Measurements from ENCODE around the gene GNMT. TPM values are rescaled to one million over a fixed set of nuclear protein-coding genes. Genes with fewer than 3 reads are reported as not detected.

GNMT gene
- polyA plus RNA-seq, 1 of the 3 experiments (the other 2 are of a cell fraction), result 2.0 TPM

GRCh38 chr6:43009124-43009523 lies 48.6 kb downstream of the GNMT start:
- no peak overlapping the region for H3K4me2 ChIP-seq
- WGBS (ENCODE audit: low lambda C conversion rate), result 73% methylated on average over 4 of the region's 6 CpGs

GRCh38 chr6:43011207-43011606 lies 50.7 kb downstream of the GNMT start:
- Histone ChIP-seq H3K9me2 (no peaks in the 10 kb centered on the region), H3F3A (replicated peaks; ENCODE audit: insufficient read depth) (peaks cover 13% of the 10 kb centered on the region), H3K79me2 (ENCODE audit: insufficient read depth) (peaks cover 49% of the 10 kb centered on the region), H3K27ac (ENCODE audit: low read depth in 2 of 2, low read length in 1 of 2) (no peak overlapping the region), H3K4me2 (no peak overlapping the region), H3K9me3 (no peaks in the 10 kb centered on the region), H3K9ac (no peak overlapping the region), H2AFZ (ENCODE audit: low read depth) (no peak overlapping the region), H3K27me3 (ENCODE audit: insufficient read depth) (no peaks in the 10 kb centered on the region), H4K20me1 (ENCODE audit: insufficient read depth) (peaks cover 4% of the 10 kb centered on the region; the same call in 1 of the 2 replicates), H3K36me3 (replicated peaks in 1 of 2; ENCODE audit: control insufficient read depth in 1 of 2, insufficient read depth in 2 of 2, low read length in 1 of 2) (peaks cover 22 to 49% of the 10 kb centered on the region in 2 experiments), H3K4me3 (ENCODE audit: low read depth in 2 of 2, low read length in 1 of 2) (no peak overlapping the region), H3K4me1 (ENCODE audit: control insufficient read depth in 1 of 2, insufficient read depth in 2 of 2, low read depth in 1 of 2, low read length in 1 of 2) (peaks cover 0 to 22% of the 10 kb centered on the region in 2 experiments; a peak in 3 of 4 replicates)
- ChIA-PET POLR2A (interaction anchor here (0.5 to 2.4 kb wide), 2 partner anchors 14 to 32 kb away, joined by 3 to 6 read pairs; partner anchors contain the start of gene PEX6), CTCF (interaction anchor here (2.0 to 3.3 kb wide), 3 partner anchors 110 to 132 kb away, joined by 5 to 26 read pairs (median 9); no protein-coding TSS in a partner anchor)
- no peak for DNase-seq
- 93% methylated on average over 4 of the region's 6 CpGs for WGBS (ENCODE audit: low lambda C conversion rate)
- TF ChIP-seq RCOR1 (IDR thresholded peaks at IDR 0.05; ENCODE audit: low read length) (no peak), RAD21 (IDR thresholded peaks at IDR 0.05; ENCODE audit: low read length) (no peak), SMC3 (IDR thresholded peaks at IDR 0.05; ENCODE audit: low read depth, low read length) (no peak), FOSL2 (IDR thresholded peaks at IDR 0.05; ENCODE audit: borderline replicate concordance, low read depth) (no peak), TAF1 (IDR thresholded peaks at IDR 0.05; ENCODE audit: borderline replicate concordance, low read depth, low read length) (no peak), GATA2 (CRISPR knock-in tag; IDR thresholded peaks at IDR 0.05) (no peak), MXI1 (IDR thresholded peaks at IDR 0.05; ENCODE audit: low read depth, low read length) (no peak), JUND (IDR thresholded peaks at IDR 0.05) (no peak), USF1 (IDR thresholded peaks at IDR 0.05; ENCODE audit: borderline replicate concordance, low read depth) (no peak), FOXM1 (IDR thresholded peaks at IDR 0.05; ENCODE audit: low read depth) (no peak), EZH2phosphoT487 (IDR thresholded peaks at IDR 0.05; ENCODE audit: borderline replicate concordance, low read depth) (no peak), TCF12 (IDR thresholded peaks at IDR 0.05) (no peak), EP300 (IDR thresholded peaks at IDR 0.05; ENCODE audit: borderline replicate concordance in 1 of 2, low read depth in 1 of 2, low read length in 1 of 2) (no peak), TEAD4 (IDR thresholded peaks at IDR 0.05; ENCODE audit: borderline replicate concordance, insufficient read depth) (no peak), MEF2A (IDR thresholded peaks at IDR 0.05; ENCODE audit: borderline replicate concordance, low read depth) (no peak), ELF1 (IDR thresholded peaks at IDR 0.05) (no peak)

More at GRCh38 chr6:43009124-43009523, 48.6 kb downstream of the GNMT start:
- no peaks in the 10 kb centered on the region for H3K9me3 ChIP-seq
- H3K79me2 ChIP-seq (ENCODE audit: insufficient read depth), result peaks cover 28% of the 10 kb centered on the region
- H3K9me2 ChIP-seq, result no peaks in the 10 kb centered on the region
- H3K36me3 ChIP-seq (replicated peaks in 1 of 2; ENCODE audit: control insufficient read depth in 1 of 2, insufficient read depth in 2 of 2, low read length in 1 of 2), result peaks cover 34 to 54% of the 10 kb centered on the region in 2 experiments
- ChIA-PET CTCF (interaction anchor here (0.8 to 3.3 kb wide), 8 partner anchors 9 to 134 kb away, joined by 3 to 26 read pairs (median 4); partner anchors contain the start of genes PEX6 and PPP2R5D), POLR2A (no interaction called here)
- TF ChIP-seq ZBTB33 (IDR thresholded peaks at IDR 0.05; ENCODE audit: borderline replicate concordance, low read depth) (no peak), RAD21 (IDR thresholded peaks at IDR 0.05; ENCODE audit: low read length) (peak; percentile 61), CTCF (IDR thresholded peaks at IDR 0.05) (peak; percentile 59), SMC3 (IDR thresholded peaks at IDR 0.05; ENCODE audit: low read depth, low read length) (peak; percentile 60; the same call in 1 of the 2 replicates)
- H3K27me3 ChIP-seq (ENCODE audit: insufficient read depth), result no peaks in the 10 kb centered on the region
- H4K20me1 ChIP-seq (ENCODE audit: insufficient read depth), result no peaks in the 10 kb centered on the region
- H2AFZ ChIP-seq (ENCODE audit: low read depth), result no peak overlapping the region
- H3K27ac ChIP-seq (ENCODE audit: low read depth in 2 of 2, low read length in 1 of 2), result no peak overlapping the region
- DNase-seq, result peak; percentile 69
- no peak overlapping the region for H3K4me3 ChIP-seq (ENCODE audit: low read depth in 2 of 2, low read length in 1 of 2)
- peaks cover 0 to 14% of the 10 kb centered on the region in 2 experiments; a peak in 2 of 4 replicates for H3K4me1 ChIP-seq (ENCODE audit: control insufficient read depth in 1 of 2, insufficient read depth in 2 of 2, low read depth in 1 of 2, low read length in 1 of 2)
- H3K9ac ChIP-seq, result no peak overlapping the region
- H3F3A ChIP-seq (replicated peaks; ENCODE audit: insufficient read depth), result peaks cover 16% of the 10 kb centered on the region

Measured in SK-N-SH (cell line).